HepG2 (cell line): ENCODE measurements around the gene MSI2. TPM values are rescaled to one million over a fixed set of nuclear protein-coding genes. Genes with fewer than 3 reads are reported as not detected.

ENCODE experiments used
- ATAC-seq: fragments of 200-7000 bp; cut with Tn5 transposase; 3 replicates; pipeline ENCODE4 v1.9.1; 2020; ENCODE audit warnings: mild to moderate bottlenecking, moderate library complexity
- BruUV-seq: library from RNA; stranded (reverse); fragments of 400-500 nt; replicated peaks from 2 replicates; lab custom pipeline; 2021; lab: Mats Ljungman, UMichigan
- CTCF ChIA-PET: fragments of 300-600 bp; formaldehyde crosslinking; extraction: SDS; loops from one replicate; lab custom pipeline; 2021; ENCODE audit warnings: low total read pairs, inconsistent platforms, low intra/inter-chr PET ratio; lab: Yijun Ruan, JAX
- POLR2A ChIA-PET: fragments of 350-600 bp; sonication (Branson Sonifier 250); formaldehyde crosslinking; loops from one replicate; lab custom pipeline; 2020; ENCODE audit warnings: antibody characterized with exemption, inconsistent platforms; lab: Yijun Ruan, JAX
- DNase-seq: peaks from one replicate; pipeline ENCODE4 v3.0.0-alpha.2; 2015; ENCODE audit warnings: low spot score
- FAIRE-seq: peaks from 3 replicates; lab custom pipeline; 2011; peaks lifted over from hg19 to GRCh38; lab: Jason Lieb, UNC
- H2AFZ ChIP-seq: one replicate; pipeline ENCODE4 v1.6.1; 2011; ENCODE audit warnings: low read length, inconsistent platforms
- H3K27ac ChIP-seq: fragments of 300-600 bp; 3 replicates; pipeline ENCODE4 v1.8.0; 2011; ENCODE audit warnings: mixed run types, mild to moderate bottlenecking, mixed read lengths, low read length, inconsistent platforms; ENCODE audit not compliant: insufficient read depth; ENCODE audit errors: extremely low read length
- H3K27me3 ChIP-seq, 2 experiments: fragments of 200-600 bp in 1 of 2; 2 replicates in 1 of 2; 3 replicates in 1 of 2; pipeline versions ENCODE4 v1.6.0 to v1.8.0; 2011; ENCODE audit warnings: low read length in 2 of 2, mild to moderate bottlenecking in 2 of 2, moderate library complexity in 2 of 2, inconsistent platforms in 1 of 2; ENCODE audit not compliant: insufficient read depth in 2 of 2, control insufficient read depth in 1 of 2
- H3K36me3 ChIP-seq, 2 experiments: fragments of 200-600 bp in 1 of 2; replicated peaks in 1 of 2; 2 replicates in 1 of 2; 3 replicates in 1 of 2; pipeline versions ENCODE4 v1.5.1 to v1.8.0; 2011; ENCODE audit warnings: low read length in 2 of 2, inconsistent platforms in 1 of 2; ENCODE audit not compliant: insufficient read depth in 2 of 2, control insufficient read depth in 1 of 2
- H3K4me1 ChIP-seq: 2 replicates; pipeline ENCODE4 v1.5.1; 2012; ENCODE audit warnings: low read length, inconsistent platforms; ENCODE audit not compliant: insufficient read depth
- H3K4me2 ChIP-seq: 2 replicates; pipeline ENCODE4 v1.6.0; 2011; ENCODE audit warnings: low read depth, low read length, inconsistent platforms
- H3K4me3 ChIP-seq, 3 experiments: fragments of 200-600 bp in 1 of 3; sonication (generic), shearing (Covaris generic) in 1 of 3; replicated peaks in 1 of 3; 2 replicates each; pipeline ENCODE4 v1.5.1; 2011 to 2016; ENCODE audit warnings: low read length in 3 of 3, inconsistent platforms in 2 of 3, low read depth in 2 of 3, mild to moderate bottlenecking in 2 of 3, control low read depth in 1 of 3, mixed read lengths in 1 of 3; ENCODE audit not compliant: insufficient read depth in 1 of 3
- H3K79me2 ChIP-seq: one replicate; pipeline ENCODE4 v1.6.1; 2011; ENCODE audit warnings: low read length, inconsistent platforms; ENCODE audit not compliant: insufficient read depth
- H3K9ac ChIP-seq: 2 replicates; pipeline ENCODE4 v1.6.0; 2011; ENCODE audit warnings: mild to moderate bottlenecking, low read depth, low read length, inconsistent platforms; ENCODE audit not compliant: insufficient read depth
- H3K9me3 ChIP-seq: 2 replicates; pipeline ENCODE4 v1.5.1; 2012; ENCODE audit warnings: mild to moderate bottlenecking, low read length
- H4K20me1 ChIP-seq: 2 replicates; pipeline ENCODE4 v1.6.0; 2011; ENCODE audit warnings: inconsistent platforms, mild to moderate bottlenecking, low read length, moderate library complexity; ENCODE audit not compliant: insufficient read depth
- DBP ChIP-seq: sonication (generic); formaldehyde crosslinking; IDR thresholded peaks from 2 replicates; pipeline ENCODE4 v1.4.0; 2020; ENCODE audit warnings: missing genetic modification reagents; ENCODE audit errors: not compliant biosample characterization
- ESRRA ChIP-seq: sonication (generic); formaldehyde crosslinking; IDR thresholded peaks from 2 replicates; pipeline ENCODE4 v1.5.1; 2020; ENCODE audit warnings: mild to moderate bottlenecking, low read depth, missing genetic modification reagents
- FOXP1 ChIP-seq, 2 experiments: fragments of 450-650 bp in 1 of 2; IDR thresholded peaks; 2 replicates each; pipeline ENCODE4 v1.6.1; 2017 to 2018; ENCODE audit warnings: antibody characterized with exemption in 1 of 2
- LBX2 ChIP-seq: sonication (generic); formaldehyde crosslinking; IDR thresholded peaks from 2 replicates; pipeline ENCODE4 v1.5.0; 2020; ENCODE audit warnings: missing genetic modification reagents, mild to moderate bottlenecking, borderline replicate concordance
- SETDB1 ChIP-seq: sonication (generic); formaldehyde crosslinking; IDR thresholded peaks from 2 replicates; pipeline ENCODE4 v1.5.1; 2020; ENCODE audit warnings: missing genetic modification reagents, mild to moderate bottlenecking, borderline replicate concordance
- THAP7 ChIP-seq: sonication (generic); formaldehyde crosslinking; IDR thresholded peaks from 2 replicates; pipeline ENCODE4 v1.8.1; 2023; ENCODE audit warnings: mild to moderate bottlenecking, missing genetic modification reagents
- ZBTB26 ChIP-seq: IDR thresholded peaks from 2 replicates; pipeline ENCODE4 v1.6.1; 2016; ENCODE audit warnings: missing compliant biosample characterization, missing genetic modification reagents, borderline replicate concordance
- ZFP36L2 ChIP-seq: sonication (generic); formaldehyde crosslinking; IDR thresholded peaks from 2 replicates; pipeline ENCODE4 v1.4.0; 2020; ENCODE audit warnings: missing genetic modification reagents
- ZFP82 ChIP-seq: sonication (generic); formaldehyde crosslinking; IDR thresholded peaks from 2 replicates; pipeline ENCODE4 v1.5.1; 2020; ENCODE audit warnings: mild to moderate bottlenecking, missing genetic modification reagents, borderline replicate concordance
- ZNF251 ChIP-seq: sonication (generic); formaldehyde crosslinking; IDR thresholded peaks from 2 replicates; pipeline ENCODE4 v1.9.0; 2021; ENCODE audit warnings: mild to moderate bottlenecking, missing genetic modification reagents
- ZNF629 ChIP-seq: sonication (generic); formaldehyde crosslinking; conservative IDR thresholded peaks from 2 replicates; pipeline ENCODE4 v1.5.0; 2020; ENCODE audit warnings: missing genetic modification reagents
- ZNF646 ChIP-seq: sonication (generic); formaldehyde crosslinking; IDR thresholded peaks from 2 replicates; pipeline ENCODE4 v1.9.0; 2021; ENCODE audit warnings: mild to moderate bottlenecking, missing genetic modification reagents
- WGBS: methylation state at CpG from one replicate; pipeline ENCODE4 v1.1.6; 2017; ENCODE audit warnings: low lambda C conversion rate; 5-methylcytosine and 5-hydroxymethylcytosine counted together
- in situ Hi-C: cut with HindIII; loops from 2 replicates; pipeline ENCODE4 v1.10.0; 2017; ENCODE audit warnings: low pct_unique_long_range_greater_than_20kb; ENCODE audit not compliant: extremely low pct_ligation_motif_present
- intact Hi-C: fragments of 100-400 bp; cut with micrococcal nuclease; formaldehyde crosslinking; loops from one replicate; pipeline ENCODE4 v1.10.0; 2022; ENCODE audit not compliant: unreplicated experiment
- polyA plus RNA-seq, 8 experiments: library from polyadenylated mRNA; depleted of rRNA in 3 of 8; stranded (reverse) in 7 of 8; unstranded in 1 of 8; fragments of >200 nt; fragmentation: Illumina TruSeq in 4 of 8; extraction: Trizol in 4 of 8; gene quantifications; 2 replicates each; pipeline versions ENCODE4 v1.2.1 to v1.2.3, GENCODE V29; 2011 to 2016; ENCODE audit warnings: low read depth in 4 of 8, missing spikeins in 1 of 8, mixed read lengths in 1 of 8; ENCODE audit not compliant: insufficient read depth in 1 of 8
- total RNA-seq, 5 experiments: library from RNA; depleted of rRNA; stranded (reverse); fragments of >200 nt; fragmentation: Illumina TruSeq; extraction: Trizol; gene quantifications; 2 replicates each; pipeline ENCODE4 v1.2.3, GENCODE V29; 2016; ENCODE audit warnings: low read depth in 1 of 5

MSI2 gene
- total and polyA plus RNA-seq, 2 of the 13 experiments (the other 11 are each of a cell fraction or from before 2014, with no cell fraction given): 77.5 to 78.4 TPM

- TF ChIP-seq FOXP1 (IDR thresholded peaks at IDR 0.05) (no peak), FOXP1 (CRISPR knock-in tag; IDR thresholded peaks at IDR 0.05) (peak; percentile 54; the same call in 1 of the 2 replicates), ZFP36L2 (no peak)
Observed at GRCh38 chr17:57530508-57530907, 274.2 kb downstream of the MSI2 start (continued).

DNA sequence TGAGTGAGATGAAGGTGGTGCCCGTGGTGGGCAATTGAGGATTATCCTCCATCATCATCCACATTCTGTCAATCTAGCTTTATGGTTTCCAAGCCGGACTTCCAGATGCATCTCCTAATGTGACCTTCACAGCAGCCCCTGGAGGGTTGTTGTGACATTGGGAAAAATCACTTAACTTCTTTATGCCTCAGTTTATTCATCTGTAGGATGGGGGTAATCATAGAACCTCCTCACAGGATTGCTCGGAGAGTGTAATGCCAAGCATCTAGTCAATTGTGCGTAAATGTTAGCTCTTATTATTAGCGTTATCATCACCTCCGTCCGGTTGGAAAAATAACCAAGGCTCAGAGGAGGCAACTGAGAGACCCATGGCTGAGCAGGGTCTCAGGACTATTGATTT is 274.8 kb downstream of the MSI2 start:
- 98% methylated on average over 7 of the region's 7 CpGs for WGBS
- Histone ChIP-seq H3K79me2 (no peaks in the 10 kb centered on the region), H3K27ac (peak overlapping the region; percentile 54), H4K20me1 (no peaks in the 10 kb centered on the region), H3K9me3 (no peaks in the 10 kb centered on the region), H3K4me3 (no peak overlapping the region), H2AFZ (no peak overlapping the region), H3K36me3 (peaks cover 10 to 16% of the 10 kb centered on the region in 2 experiments; a peak in 4 of 5 replicates), H3K27me3 (no peaks in the 10 kb centered on the region), H3K9ac (0 out of 2 replicates have a peak overlapping the region, but pooled peaks have one; percentile 42), H3K4me2 (peak overlapping the region; percentile 69), H3K4me1 (peaks cover 97% of the 10 kb centered on the region)
- TF ChIP-seq ZBTB26 (no peak), ZFP82 (CRISPR knock-in tag) (peak; percentile 60; the same call in 1 of the 2 replicates), LBX2 (no peak), ZNF646 (CRISPR knock-in tag) (no peak), SETDB1 (CRISPR knock-in tag) (no peak), ESRRA (CRISPR knock-in tag) (no peak), ZNF251 (no peak), DBP (CRISPR knock-in tag) (no peak), ZNF629 (CRISPR knock-in tag) (peak; percentile 93), THAP7 (CRISPR knock-in tag) (no peak)
- ChIA-PET CTCF (no interaction called here), POLR2A (interaction anchor here (1.2 to 4.0 kb wide), 3 partner anchors 9 to 30 kb away, joined by 6 to 27 read pairs (median 7); no protein-coding TSS in a partner anchor)
- in situ Hi-C loops: no loop called here
- DNase-seq (no peak), ATAC-seq (no peak), FAIRE-seq (no peak)
- TSS peak; percentile 23 for BruUV-seq
- intact Hi-C loops: no loop called here
